Measurements from ENCODE around the gene NCKAP5.

Gene NCKAP5

DNA sequence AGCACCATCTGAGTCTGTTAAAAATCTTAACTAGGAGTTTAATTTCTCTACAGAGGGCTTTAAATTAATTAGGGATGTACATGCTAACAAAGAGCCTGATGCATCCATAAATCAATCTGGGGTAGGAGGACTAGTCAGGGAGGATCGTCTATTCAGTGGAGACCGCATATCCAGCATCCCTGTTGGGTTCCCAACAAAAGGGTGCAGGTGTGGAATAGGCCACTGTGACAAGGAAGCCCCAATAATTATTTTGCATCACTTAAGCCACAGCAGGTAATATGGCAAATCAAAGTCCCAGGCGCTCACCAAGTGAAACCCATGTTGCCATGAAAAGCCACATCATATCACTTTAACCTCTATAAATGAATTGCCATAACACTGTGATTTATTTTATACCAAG, 392.3 kb downstream of the NCKAP5 start:
- DNase-seq, result no peak

- DNase-seq, result no peak
Measured at GRCh38 chr2:133173224-133173623, 395.0 kb downstream of the NCKAP5 start.

GRCh38 chr2:133171393-133172004, 396.8 kb downstream of the NCKAP5 start:
- peak; percentile 50 to 60 for DNase-seq

GRCh38 chr2:133169274-133169912, 398.9 kb downstream of the NCKAP5 start:
- DNase-seq, result no peak

GRCh38 chr2:133167990-133168389, 400.3 kb downstream of the NCKAP5 start:
- no peak for DNase-seq

- DNase-seq, result no peak
Measured at GRCh38 chr2:133167223-133167622, 401.0 kb downstream of the NCKAP5 start.

GRCh38 chr2:133166031-133166430, 402.2 kb downstream of the NCKAP5 start:
- no peak for DNase-seq

DNA sequence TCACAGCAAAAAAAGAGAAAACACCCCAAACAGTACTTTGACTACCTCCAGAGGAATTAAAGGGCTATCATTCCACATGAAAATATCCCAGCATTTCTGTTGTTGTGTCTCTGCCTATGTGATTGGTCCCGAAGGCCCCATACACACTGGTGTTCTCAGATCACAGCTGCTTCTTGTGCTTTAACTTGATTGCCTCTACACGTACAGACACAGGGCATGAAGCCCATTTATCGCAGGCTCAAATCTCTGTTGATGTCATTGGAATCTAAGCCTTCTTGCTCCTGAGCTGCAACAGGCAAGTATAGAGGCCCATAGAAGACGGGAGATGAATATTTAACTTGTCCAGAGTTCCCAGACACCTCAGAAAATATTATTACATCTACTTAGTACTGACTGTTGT, 405.2 kb downstream of the NCKAP5 start:
- no peak for DNase-seq

DNA sequence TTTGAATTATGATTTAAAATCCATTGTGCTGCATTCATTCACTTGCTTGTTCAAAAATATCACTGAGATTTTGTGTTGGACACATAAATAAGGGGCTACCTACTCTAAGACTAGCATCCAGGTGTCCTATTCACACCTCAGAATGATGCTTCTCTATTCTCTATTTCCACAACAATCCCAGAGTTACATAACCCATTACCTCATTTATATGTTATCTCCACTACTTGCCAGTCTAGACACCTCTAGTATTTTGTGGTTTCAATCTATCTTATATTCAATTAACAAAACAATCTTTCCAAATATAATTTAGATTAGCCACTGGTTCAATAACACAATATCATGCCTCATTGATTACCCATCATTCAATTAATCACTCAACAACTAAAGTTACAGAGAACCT, 409.8 kb downstream of the NCKAP5 start:
- no peak for DNase-seq

DNA sequence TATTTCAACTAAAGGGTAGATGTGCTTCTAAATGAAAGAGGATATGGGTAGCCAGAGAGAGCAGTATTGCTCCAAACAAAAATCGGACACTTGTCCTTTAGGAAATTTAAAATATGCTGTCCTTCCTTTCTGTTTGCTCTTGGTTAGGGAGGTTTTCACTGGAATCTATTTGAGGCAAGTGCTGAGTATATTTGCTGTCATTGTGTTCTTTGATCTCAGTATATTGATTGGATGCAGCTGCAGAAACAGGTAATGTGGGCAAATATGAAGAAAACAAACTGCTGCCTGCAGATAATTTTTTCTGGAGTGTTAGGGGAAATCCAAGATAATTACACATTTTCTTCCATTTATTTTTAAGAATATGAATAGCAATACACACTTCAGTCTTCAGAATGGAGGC, 410.2 kb downstream of the NCKAP5 start:
- DNase-seq, result no peak

- DNase-seq, result no peak
Measured at GRCh38 chr2:133157141-133157540, 411.1 kb downstream of the NCKAP5 start.

DNA sequence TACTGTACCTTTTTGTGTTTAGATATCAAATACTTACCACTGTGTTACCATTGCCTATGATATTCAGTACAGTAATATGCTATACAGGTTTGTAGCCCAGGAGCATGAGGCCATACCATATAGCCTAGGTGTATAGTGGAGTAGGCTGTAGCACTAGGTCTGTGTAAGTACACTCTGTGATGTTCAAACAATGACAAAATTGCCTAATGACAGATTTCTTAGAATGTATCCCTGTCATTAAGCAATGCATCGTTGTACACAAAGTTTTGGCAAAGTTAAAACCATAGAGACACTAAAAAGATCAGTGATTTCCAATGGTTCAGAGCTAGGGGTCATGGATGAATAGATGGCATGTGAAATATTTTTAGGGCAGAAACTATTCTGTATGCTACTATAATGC, 415.5 kb downstream of the NCKAP5 start:
- no peak for DNase-seq

DNA sequence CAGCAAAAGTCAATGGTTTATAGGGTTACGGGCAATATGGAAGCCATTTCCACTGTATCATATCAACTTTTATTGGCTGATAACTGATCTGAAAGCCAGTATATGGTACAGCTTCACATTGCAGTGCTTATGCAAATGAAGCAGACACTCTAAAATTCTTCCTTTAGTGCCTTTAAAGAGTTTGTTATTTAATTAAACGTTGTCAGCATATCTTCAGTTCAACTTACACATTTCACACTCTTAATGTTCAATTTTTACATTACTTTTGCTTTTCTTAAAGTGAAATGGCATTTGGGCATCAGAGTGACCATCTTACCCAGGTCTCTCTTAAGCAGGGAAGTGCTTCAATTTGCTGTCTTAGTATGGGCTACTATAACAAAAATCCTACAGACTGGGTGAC, 420.1 kb downstream of the NCKAP5 start:
- DNase-seq, result no peak

DNA sequence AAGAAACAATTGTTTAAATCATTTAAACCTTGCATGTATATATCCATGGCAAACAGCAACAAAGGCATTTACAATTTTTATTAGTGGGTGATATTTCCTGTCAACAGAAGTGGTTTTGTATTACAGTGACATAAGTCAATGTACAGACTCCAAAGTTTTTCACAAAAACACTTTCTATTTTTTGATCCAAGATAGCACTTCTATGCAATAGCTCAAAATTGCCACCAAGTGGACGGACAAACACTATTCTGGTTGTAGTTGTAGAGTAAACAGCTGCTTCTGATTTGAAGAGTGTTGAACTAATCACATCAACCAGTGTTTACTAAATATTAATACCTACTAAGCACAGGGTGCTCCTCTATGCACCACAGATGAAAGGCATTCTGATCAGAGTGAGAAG, 421.4 kb downstream of the NCKAP5 start:
- no peak for DNase-seq

- no peak for DNase-seq
Measured at GRCh38 chr2:133143645-133144044, 424.6 kb downstream of the NCKAP5 start.

DNA sequence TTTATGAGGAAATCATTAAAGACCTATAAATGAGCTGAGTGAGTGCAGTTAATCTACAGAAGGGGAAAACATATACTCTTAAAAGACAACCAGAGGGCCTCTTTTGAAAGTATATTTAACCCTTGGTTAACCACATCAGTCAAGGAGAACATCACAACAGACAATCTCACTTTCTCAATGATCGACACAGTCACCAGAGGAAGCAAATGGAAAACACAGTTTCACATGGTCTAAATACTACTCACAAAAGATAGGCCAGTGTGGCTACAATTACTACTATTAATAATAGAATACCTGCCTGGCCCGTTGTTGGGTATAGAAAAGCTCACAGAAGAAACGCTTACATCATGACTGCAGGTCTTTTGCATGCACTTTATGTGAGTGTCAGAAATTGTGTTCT, 426.2 kb downstream of the NCKAP5 start:
- DNase-seq, result no peak

DNA sequence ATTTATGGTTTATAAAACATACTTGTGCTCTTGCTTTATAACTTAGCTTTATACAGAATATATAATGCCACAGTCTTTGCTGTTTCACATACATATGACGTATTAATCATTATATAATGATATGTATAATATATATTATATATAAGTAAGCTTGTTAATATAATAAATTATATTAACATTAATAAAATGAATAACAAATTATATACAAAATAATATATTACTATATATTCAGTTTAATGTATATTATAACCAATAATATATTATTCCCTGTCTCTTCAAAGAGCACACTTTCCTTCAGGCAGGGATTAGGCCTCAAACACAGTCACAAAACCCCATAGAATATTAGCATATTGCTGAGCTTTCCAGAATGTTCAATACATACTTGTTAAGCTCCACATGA, 427.6 kb downstream of the NCKAP5 start:
- no peak for DNase-seq

DNA sequence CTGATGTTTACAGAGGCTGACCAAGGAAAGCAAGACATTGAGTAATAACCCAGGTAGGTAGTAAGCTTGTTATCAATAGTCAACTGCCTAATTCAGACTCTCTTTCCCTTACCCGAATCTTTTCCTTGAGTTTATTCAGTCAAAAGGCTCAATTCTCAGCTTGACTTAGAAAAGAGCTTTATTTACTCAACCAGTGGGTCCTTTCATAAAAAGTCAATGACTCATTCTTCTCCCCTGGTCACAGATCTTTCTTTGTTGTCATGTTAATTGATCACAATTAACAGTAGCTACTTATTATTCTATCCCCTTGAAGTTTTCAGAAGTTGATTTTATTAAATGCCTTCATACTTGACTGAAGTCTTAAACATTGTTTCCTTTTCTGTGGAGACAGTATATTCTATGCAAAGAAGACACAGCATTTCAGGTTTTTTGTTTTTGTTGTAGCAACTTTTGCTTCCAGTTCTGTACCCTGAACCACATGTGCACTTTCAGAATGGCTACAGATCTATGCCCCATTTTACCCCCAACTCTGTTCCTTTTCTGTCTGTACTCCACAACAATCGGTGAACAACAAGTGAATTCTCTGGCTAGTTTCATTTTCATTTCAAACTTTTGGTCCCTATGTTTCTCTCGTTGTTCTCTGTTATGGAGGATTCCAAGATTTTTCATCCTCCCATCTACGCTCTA, 428.3 kb downstream of the NCKAP5 start:
- DNase-seq, result no peak

- no peak for DNase-seq
Measured at GRCh38 chr2:133138693-133139092, 429.6 kb downstream of the NCKAP5 start.

DNA sequence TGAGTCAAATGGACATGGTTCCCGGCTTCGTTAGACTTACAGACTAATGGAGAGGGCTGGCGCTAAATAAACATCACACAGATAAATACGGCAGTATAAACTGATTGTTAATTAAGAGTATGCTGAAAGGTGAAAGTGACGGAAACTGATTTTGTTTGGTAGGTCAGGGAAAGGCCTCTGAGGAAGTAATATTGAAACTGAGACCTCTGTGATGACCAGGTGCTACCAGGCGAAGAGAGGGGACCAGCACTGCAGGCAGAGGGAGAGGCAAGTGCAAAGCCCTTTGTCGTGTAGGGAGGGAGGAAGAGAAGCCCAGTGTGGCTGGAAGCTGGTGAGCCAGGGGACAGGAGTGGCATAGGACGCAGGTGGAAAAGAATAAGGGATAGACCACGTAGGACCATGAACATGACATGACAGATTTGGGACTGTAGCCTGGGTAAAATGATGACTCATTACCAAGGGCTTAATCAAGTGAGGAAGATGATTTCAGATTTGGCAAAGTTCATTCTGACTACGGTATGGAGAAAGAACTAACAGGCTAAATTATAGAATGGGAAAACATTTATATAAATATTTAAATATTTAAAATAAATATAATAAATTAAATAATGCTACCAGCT, 433.1 kb downstream of the NCKAP5 start:
- no peak for DNase-seq

- DNase-seq, result no peak
Measured at GRCh38 chr2:133130548-133131246, 437.6 kb downstream of the NCKAP5 start.

DNA sequence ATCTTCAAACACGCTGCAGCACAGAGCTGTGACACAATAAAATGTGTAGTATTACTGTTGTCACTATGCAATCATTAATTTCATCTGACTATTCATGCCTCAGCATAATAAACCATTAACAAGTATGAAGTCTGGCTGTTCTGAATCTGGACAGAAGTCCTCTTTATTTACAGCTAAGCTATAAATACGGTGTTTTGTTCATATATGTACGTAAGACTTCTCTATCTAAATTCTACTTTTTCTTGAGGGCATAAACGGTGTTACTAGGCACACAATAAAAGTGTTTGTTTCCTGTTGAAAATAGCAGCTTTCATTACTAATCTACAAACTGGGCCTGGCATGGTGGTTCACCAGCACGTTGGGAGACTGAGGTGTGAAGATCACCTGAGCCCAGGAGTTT, 443.8 kb downstream of the NCKAP5 start:
- DNase-seq, result no peak

- DNase-seq, result no peak
Measured at GRCh38 chr2:133123904-133124303, 444.4 kb downstream of the NCKAP5 start.
